ENCODE results near the gene ADGRB3.
"Not testable (repeated sequence)": the region's sequence is repeated elsewhere in the genome, so short reads cannot be mapped to it uniquely, and the experiment has no call there.

The ADGRB3 gene

DNA sequence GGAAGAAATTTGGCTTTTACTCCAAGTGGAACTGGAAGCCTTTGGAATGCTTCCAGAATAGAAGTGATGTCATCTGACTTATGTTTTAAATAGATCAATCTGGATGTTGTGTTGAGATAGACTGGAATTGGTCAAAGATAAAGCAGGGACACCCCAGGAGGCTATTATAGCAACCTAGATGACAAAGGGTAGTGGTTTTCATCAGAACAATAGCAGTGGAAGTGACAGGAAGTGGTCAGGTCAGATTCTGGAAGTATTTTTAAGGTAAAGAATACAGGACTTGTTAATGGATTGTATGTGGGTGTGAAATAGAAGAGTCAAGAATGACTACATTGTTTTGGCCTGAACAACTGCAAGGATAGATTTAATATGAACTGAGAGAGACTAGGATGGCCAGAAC, 191.4 kb downstream of the ADGRB3 start:
- no peak for DNase-seq (ENCODE audit: low read depth)

DNA sequence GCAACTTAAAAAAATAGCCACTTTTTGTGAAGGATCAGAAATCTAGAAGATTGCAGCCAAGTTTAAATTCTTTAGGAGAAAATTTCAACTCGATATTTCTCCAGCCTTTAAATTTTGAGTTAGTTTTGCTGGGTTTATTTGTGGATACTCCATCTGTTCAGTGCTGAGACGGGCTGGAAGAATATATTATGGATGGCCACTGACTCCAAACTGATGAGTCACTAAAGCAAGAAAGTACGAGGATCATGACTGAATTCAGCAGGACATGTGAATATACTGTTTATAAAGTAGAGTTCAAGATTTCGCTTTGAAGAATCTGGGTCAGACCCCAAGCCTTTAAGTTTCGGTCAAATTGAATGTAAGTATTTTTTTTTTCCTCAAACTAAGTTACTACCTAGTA, 199.5 kb downstream of the ADGRB3 start:
- no peak for DNase-seq (ENCODE audit: low read depth)

DNA sequence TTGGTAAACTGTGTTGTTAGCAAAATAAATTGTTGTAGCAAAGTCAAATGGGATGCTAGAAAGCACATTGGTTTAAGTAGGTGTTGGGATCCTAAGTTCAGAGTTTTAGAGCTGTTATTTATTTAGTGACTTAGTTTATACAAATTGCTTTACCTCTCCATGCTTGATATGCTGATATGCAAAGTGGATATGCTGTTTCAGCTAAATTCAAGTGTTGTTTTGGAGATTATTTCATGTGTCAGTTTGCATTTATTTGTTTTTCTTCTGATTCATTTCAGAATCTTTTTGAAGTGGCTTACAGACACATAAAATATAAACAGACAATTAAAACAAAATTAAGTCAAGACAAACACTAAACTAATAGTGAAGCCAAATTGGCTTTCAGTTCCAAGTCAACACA, 203.5 kb downstream of the ADGRB3 start:
- no peak for DNase-seq (ENCODE audit: low read depth)

DNA sequence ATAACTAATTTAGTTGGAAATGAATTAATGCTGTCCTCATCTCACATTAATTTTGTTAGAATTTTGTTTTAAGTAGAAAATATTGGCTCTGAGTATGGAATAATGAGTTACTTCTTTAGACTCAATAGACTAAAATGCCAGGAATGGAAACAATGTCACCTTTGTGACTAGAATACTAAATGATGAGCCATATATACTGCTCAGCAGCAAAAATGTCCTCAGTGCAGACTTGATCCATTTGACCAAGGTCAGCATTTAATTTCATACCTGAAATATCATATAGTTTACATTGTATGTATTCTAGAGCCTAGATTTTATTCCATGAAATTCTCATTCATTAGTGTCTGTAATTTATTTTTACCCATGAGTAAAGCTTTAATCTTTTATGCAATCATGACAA, 217.7 kb downstream of the ADGRB3 start:
- no peak for DNase-seq (ENCODE audit: low read depth)

DNA sequence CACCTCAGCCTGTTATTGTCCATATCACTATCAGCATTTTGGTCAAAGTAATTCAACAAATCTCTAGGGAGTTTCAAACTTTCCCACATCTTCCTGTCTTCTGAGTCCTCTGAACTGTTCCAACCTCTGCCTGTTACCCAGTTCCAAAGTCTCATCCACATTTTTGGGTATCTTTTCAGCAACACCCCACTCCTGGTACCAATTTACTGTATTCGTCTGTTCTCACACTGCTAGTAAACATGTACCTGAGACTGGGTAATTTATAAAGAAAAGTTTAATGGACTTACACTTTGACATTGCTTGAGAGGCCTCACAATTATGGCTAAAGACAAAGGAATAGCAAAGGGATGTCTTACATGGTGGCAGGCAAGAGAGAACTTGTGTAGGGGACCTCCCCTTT, 224.2 kb downstream of the ADGRB3 start:
- no peak for DNase-seq (ENCODE audit: low read depth)

DNA sequence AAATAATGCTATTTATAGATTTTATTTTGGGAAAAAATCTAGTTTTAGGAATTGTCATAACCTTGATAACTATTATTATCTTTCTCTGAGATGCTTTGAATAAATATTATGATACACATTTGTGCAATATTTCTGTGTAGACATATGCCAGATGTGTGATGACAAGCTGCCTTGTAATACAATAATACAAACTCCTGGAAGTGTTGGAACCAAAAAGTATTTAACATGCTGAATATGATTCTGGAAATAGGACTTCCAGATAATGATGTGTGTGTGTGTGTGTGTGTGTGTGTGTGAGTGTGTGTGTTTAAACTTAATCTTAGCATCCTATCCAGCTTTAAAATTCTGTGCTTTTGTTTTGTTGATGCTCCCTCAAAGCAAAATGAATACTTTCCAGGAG, 233.6 kb downstream of the ADGRB3 start:
- no peak for DNase-seq (ENCODE audit: low read depth)

DNA sequence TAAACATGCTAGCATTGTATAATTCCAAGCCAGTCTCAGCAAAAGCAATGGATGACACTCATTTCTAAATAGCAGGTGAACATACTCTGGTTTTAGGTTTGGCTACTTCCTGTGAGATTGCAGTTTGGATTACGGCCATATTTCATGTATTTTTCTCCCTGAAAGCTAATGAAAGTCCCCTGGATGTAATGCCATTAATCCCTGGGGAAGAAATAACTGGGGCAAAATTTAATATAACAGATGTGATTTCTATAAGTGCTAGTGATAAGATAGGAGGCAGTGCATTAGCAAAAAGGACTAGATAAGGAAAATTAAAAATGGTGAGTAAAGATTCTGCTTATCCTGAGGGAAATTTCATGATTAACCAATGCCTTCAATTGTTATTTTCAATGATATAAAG, 238.2 kb downstream of the ADGRB3 start:
- no peak for DNase-seq (ENCODE audit: low read depth)

DNA sequence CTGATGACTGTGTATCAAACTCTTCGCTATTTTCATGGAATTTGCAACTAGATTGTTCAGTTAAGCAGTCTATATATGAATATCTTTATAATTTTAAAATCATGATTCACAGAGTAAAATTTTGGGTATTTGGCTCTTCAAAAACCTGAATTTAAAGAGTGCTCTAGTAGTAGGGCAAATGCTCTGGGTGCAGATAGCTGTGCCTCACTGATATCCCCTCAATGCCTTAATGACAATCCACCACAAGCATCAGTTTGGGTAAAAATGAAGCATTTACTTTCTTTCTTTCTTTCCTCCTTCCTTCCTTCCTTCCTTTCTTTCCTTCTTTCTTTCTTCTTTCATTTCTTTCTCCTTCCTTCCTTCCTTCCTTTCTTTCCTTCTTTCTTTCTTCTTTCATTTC, 239.7 kb downstream of the ADGRB3 start:
- DNase-seq (ENCODE audit: low read depth): no peak

DNA sequence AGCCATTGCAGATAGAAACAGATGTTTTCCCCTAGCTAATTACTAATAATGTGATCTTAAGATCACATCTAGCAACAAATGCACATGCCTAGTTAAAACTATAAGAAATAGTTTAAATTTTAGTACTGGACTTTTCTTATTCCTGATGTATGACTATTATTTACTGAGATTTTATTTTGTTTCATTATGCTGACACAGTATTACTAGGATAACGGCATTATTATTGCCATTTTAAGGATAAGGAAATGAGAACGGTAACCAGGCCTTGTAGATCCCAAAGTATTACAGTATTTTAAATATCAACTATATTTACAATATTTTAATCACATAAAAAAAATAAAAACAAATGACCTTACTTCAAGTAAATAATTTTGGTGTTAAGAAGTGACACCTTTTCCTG, 240.3 kb downstream of the ADGRB3 start:
- no peak for DNase-seq (ENCODE audit: low read depth)

DNA sequence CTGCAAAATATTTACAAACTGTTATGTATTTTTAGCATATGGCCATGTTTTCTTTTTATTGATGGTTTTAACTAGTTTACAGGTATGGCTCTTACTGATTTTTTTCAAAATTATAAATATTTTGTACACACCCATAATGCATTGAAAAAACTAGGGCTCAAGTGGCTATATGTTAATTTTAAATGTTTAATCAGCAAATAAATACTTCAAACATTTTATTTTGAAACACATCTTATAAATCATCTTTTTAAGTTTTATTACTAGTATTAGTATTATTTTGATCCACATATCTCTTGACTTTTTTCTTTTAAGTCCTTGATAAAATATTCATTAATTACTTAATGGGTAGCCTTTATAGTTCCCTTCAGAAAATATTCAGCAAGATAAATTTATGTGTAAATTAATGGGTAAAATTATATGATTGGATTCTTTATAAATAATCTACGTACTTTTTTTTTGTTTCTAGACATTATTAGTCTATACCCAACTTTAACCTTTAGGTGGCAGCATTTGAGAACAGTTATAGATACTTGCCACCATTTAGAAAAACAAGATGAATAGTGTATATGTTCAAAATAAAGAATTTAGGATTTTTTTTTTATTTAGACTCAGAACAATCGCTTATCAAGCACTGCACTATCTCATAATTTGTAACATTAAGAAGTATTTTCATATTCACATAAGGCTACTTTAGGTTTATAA, 241.9 kb downstream of the ADGRB3 start:
- DNase-seq (ENCODE audit: low read depth): no peak

DNA sequence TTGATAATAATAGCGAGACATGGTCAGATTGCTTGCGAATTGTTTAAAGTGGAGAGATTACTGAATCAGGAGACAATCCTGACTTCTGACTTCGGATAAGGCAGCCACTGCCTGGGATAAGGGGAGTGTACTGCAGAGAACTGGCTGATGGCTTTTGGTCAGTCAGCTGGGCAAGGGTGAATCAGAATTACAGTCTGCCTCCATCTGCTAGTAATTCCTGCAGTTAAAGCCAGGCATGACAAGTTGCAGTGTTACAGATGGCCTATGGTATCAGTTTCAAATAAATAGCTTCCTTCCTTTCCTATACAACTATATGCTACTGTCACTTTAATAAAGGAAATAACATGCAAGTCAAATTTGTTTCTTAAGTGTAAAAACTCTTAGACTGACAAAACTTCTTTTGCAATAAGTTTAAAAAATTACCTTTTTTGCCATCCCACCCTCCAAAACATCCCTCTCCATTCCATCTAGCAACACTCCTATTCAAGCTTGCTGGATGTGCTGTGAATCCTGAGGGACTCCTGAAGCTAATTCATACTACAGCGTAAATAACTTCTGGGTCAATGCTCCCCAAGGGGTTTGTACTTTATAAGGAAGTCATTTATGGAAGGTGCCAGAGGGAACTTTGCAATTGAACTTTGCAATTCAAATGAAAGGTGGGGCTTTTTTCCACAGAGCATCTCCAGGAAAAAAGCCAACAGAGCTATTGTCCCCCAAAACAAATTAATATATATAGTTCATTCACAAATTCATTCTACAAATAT, 245.2 kb downstream of the ADGRB3 start:
- no peak for DNase-seq (ENCODE audit: low read depth)

DNA sequence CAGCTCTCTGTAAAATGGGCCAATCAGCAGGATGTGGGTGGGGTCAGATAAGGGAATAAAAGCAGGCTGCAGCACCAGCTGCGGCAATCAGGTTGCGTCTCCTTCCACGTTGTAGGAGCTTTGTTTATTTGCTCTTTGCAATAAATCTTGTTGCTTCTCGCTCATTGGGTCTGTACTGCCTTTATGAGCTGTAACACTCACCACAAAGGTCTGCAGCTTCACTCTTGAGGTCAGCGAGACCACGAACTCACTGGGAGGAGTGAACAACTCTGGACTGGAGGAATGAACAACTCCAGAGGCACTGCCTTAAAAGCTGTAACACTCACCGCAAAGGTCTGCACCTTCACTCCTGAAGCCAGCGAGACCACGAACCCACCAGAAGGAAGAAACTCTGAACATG, 248.2 kb downstream of the ADGRB3 start:
- DNase-seq (ENCODE audit: low read depth): not testable (repeated sequence)

DNA sequence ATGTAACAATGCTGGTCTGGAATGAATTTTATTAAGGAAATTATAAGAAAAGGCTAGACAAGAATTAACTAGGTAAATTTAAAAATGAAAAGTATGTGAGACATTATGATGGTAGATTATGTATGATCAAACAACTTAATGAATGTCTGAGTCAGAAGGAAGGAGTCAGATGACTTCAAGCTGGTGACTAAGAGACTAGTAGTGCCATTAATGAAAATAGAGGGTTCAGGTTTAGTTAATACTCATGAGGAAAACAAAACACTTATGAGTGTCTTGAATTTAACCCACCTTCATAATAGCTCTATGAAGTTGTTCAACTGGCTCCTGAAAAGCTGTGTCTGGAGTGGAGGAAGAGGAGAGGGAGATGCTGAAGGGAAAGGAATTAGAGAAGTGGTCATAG, 256.3 kb downstream of the ADGRB3 start:
- DNase-seq (ENCODE audit: low read depth): no peak

DNA sequence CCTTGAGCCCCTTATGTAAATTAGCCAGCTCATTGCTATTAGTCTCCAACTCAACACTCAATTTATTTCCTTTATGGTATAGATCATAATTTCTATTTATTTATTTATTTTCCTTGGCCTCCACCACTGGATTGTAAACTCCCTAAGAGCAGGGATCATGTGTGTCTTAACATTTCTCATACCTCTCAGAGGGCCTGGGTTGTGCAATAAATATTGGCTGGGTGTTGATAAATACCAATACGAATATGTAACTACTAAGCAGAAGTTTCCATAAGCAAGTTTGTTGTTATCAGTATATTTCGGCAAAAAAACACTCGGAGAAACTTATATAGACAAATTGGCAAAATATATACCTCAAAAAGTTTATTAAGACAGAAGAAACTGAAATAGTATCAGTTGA, 257.4 kb downstream of the ADGRB3 start:
- DNase-seq (ENCODE audit: low read depth): no peak

DNA sequence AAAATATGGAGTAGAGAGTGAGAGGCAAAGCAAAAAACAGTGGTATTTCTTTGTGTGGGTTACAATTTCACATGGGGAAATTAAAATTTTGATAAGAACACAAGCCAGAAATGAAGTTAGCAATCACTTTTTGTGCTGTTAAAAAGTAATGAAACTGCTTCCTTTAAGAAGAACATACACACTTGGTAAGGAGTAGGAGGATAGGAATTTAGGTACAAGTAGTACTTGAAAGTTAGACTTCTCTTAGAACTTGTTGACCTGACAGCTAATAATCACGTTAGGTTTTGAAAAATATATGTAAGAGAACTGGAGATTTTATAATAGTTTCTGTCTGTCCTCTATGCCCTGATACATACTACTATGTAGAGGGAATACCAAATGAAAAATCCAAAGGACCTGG, 260.8 kb downstream of the ADGRB3 start:
- DNase-seq (ENCODE audit: low read depth): no peak

DNA sequence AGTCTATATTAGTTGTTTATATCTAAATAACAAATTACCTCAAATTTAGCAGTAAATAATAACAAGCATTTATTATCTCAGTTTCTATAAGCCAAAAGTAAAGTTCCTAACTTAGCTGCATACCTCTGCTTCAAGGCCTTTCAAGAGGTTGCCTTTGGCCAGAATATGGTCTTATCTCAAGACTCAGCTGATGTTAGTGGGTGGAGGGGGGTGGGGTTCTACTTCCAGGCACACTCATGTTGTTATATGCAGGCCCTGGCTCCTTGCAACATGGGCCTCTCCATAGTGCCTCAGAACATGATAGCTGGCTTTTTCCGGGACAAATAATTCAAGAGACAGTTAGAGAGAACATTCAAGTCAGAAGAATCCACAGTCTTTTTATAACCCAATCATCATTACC, 266.0 kb downstream of the ADGRB3 start:
- DNase-seq (ENCODE audit: low read depth): no peak

DNA sequence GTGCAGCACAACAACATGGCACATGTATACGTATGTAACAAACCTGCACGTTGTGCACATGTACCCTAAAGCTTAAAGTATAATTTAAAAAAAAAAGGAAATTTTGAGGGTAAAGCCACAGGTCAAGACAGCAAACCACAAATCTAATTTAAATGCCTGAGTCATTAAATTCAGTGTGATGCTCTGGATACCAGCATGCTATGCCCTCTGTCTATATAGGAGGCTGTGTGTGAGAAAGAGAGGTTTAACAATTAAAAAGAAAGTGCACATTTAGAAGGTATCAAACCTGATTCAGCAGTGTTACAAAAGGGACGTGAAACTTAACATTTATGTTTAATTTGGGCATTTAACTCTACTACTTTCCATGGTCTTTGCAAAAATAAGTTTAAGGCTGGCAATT, 276.3 kb downstream of the ADGRB3 start:
- DNase-seq (ENCODE audit: low read depth): no peak

DNA sequence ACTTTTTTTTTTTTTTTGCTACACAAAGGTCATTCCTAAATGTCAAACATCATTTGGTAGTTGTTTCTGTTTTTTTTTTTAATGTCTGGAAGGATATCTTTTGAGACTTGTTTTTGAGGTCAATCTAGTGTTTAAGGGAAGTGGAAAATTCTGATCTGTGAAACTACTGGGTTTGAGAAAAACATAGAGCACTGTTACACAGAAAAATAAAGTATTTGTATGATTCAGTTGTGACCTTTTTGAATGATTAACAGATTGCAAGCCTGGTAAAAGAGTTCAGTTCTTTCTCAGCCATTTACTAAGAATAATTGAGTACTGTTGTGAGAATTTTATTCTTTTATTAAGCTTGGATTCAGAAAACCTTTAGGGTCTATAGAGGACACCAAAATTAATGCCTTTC, 276.7 kb downstream of the ADGRB3 start:
- DNase-seq (ENCODE audit: low read depth): no peak

DNA sequence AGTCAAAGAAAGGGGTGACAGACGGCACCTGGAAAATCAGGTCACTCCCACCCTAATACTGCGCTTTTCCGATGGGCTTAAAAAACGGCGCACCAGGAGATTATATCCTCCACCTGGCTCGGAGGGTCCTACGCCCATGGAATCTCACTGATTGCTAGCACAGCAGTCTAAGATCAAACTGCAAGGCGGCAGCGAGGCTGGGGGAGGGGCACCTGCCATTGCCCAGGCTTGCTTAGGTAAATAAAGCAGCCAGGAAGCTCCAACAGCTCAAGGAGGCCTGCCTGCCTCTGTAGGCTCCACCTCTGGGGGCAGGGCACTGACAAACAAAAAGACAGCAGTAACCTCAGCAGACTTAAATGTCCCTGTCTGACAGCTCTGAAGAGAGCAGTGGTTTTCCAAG, 277.7 kb downstream of the ADGRB3 start:
- not testable (repeated sequence) for DNase-seq (ENCODE audit: low read depth)

DNA sequence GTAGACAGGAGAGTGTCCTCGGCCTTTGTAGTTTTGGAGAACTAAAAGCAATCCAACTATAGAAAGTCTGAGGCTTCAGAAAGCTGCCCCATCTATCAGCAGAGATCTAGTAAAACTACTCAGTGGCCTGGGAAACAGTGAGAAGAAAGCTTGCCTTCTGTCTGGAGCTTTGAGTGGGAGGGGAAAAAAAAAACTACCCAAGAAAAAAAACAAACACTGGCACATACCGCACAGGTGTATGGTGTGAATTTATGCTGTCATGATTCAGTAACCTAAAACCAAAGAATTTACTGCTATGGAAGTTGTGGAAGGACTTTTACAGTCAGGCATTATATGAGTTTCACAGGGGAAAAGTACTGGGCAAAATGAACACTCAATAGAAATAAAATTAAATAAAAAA, 280.5 kb downstream of the ADGRB3 start:
- no peak for DNase-seq (ENCODE audit: low read depth)

DNA sequence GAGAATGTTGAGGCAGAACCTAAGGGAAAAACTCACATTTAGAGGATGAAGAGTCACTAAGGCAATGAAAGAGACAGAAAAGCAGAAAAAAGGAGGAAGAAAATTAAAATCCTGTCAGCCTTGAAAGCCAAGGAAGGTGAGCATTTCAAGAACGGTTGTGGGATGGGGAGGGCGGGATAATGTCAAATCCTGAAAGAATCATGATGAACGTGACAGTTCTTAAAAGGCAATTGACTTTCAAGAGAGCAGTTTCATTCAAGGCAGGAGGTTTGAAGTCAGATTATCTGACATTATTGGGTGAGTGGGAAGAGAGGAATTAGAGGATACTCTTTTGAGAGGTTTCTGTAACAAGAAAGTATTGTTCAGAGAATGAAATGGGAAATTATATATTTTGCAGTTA, 284.5 kb downstream of the ADGRB3 start:
- no peak for DNase-seq (ENCODE audit: low read depth)

DNA sequence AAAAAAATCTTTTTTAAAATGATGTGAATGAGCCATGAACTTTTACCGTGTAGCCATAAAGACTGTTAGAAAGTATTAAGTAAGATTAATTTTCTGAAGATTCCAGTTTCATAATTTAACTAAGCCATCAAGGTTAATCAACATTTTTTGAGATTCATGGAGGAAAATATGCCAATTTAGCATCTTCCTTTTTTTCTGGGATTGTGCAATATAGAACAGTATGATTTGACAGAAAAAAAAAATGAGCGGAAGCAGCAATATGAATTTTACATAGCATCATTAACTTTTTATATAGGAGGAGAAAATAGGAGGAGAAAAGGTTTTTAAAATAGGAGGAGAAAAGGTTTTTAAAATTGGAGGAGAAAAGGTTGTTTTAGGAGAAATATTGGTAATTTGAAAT, 306.3 kb downstream of the ADGRB3 start:
- DNase-seq (ENCODE audit: low read depth): no peak

DNA sequence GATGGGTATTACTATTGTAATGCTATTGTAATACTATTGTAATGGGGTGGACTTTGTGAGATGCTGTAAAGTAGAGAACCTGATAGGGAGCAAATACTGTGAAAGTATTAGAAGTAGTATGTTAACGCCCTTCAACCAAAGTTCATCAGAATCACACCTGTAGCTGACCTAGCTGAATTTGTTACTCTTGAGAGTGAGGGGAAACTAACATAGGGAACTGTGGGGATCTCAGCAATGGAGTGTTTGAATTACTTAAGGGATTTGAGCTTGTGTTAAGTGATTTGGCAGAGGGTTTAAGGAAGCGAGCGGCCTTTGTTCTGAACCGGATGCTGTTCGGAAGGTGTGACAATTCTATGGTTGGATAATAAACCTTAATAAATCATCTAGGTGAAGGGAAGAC, 312.6 kb downstream of the ADGRB3 start:
- no peak for DNase-seq (ENCODE audit: low read depth)

DNA sequence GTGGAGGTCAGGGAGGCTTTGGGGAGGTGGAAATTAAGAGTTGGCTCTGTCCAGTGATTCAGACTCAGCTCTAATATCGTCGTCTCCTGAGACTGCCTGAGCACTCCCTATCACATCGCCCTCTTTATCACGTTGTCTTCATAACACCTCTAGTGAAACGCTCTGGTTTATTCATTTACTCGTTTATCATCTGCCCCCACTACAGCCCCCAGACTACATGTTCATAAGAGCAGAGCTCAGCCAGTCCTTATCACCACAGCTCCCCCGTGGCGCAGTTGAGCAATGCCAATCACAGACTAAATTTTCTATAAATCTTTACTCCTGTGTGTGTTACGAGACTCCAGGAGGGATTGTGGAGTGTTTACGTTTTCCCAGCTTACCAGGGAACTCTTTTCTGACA, 316.2 kb downstream of the ADGRB3 start:
- DNase-seq (ENCODE audit: low read depth): no peak
